GM12878 (cell line): ENCODE results near the gene ITIH5. TPM values are rescaled to one million over a fixed set of nuclear protein-coding genes. Genes with fewer than 3 reads are reported as not detected.
"Not testable (repeated sequence)": the region's sequence is repeated elsewhere in the genome, so short reads cannot be mapped to it uniquely, and the experiment has no call there.

Experiments
- ATAC-seq: fragments of 200-7000 bp; cut with Tn5 transposase; 3 replicates; pipeline ENCODE4 v1.9.1; 2020; ENCODE audit warnings: mild to moderate bottlenecking, moderate library complexity
- BruUV-seq: library from RNA; stranded (reverse); fragments of 400-500 nt; replicated peaks from 2 replicates; lab custom pipeline; 2021; lab: Mats Ljungman, UMichigan
- CTCF ChIA-PET: fragments of 300-600 bp; sonication (Branson Sonifier 250); formaldehyde crosslinking; extraction: SDS; loops from one replicate; lab custom pipeline; 2021; ENCODE audit warnings: inconsistent platforms; lab: Yijun Ruan, JAX
- POLR2A ChIA-PET: fragments of 350-600 bp; formaldehyde crosslinking; extraction: SDS; loops from one replicate; lab custom pipeline; 2021; ENCODE audit warnings: inconsistent platforms; lab: Charles Lee
- RAD21 ChIA-PET: fragments of 300-600 bp; sonication (Branson Sonifier 250); formaldehyde crosslinking; loops from one replicate; lab custom pipeline; 2023; ENCODE audit warnings: antibody characterized with exemption; ENCODE audit not compliant: unreplicated experiment; lab: Charles Lee
- SMC1A ChIA-PET: fragments of 300-600 bp; sonication (Branson Sonifier 250); formaldehyde crosslinking; loops from one replicate; lab custom pipeline; 2023; ENCODE audit not compliant: unreplicated experiment, uncharacterized antibody; lab: Charles Lee
- DNase-seq: peaks from one replicate; pipeline ENCODE4 v3.0.0-alpha.2; 2011; ENCODE audit warnings: low read depth, low spot score
- FAIRE-seq: peaks from 3 replicates; lab custom pipeline; 2011; peaks lifted over from hg19 to GRCh38; lab: Jason Lieb, UNC
- H2AFZ ChIP-seq: 2 replicates; pipeline ENCODE4 v1.6.0; 2011; ENCODE audit warnings: low read depth, low read length, control low read depth; ENCODE audit not compliant: control insufficient read depth
- H3K27ac ChIP-seq: 2 replicates; pipeline ENCODE4 v1.5.1; 2011; ENCODE audit warnings: control low read depth; ENCODE audit not compliant: control insufficient read depth, insufficient read depth
- H3K27me3 ChIP-seq, 2 experiments: replicated peaks in 1 of 2; 2 replicates each; pipeline versions ENCODE4 v1.6.0 to v1.6.1; 2011; ENCODE audit warnings: low read length in 1 of 2; ENCODE audit not compliant: control insufficient read depth in 2 of 2, insufficient read depth in 2 of 2
- H3K36me3 ChIP-seq, 2 experiments: 2 replicates each; pipeline ENCODE4 v1.5.1; 2011; ENCODE audit warnings: low read length in 1 of 2; ENCODE audit not compliant: control insufficient read depth in 2 of 2, insufficient read depth in 2 of 2
- H3K4me1 ChIP-seq: 2 replicates; pipeline ENCODE4 v1.6.1; 2011; ENCODE audit warnings: mild to moderate bottlenecking, low read length, moderate library complexity, mixed read lengths; ENCODE audit not compliant: control insufficient read depth, insufficient read depth
- H3K4me2 ChIP-seq: 2 replicates; pipeline ENCODE4 v1.6.0; 2011; ENCODE audit warnings: control low read depth; ENCODE audit not compliant: control insufficient read depth, insufficient read depth
- H3K4me3 ChIP-seq: fragments of 200-600 bp; sonication (generic); 2 replicates; pipeline ENCODE4 v1.5.1; 2016
- H3K79me2 ChIP-seq: 2 replicates; pipeline ENCODE4 v1.6.0; 2011; ENCODE audit warnings: low read length; ENCODE audit not compliant: control insufficient read depth, insufficient read depth
- H3K9ac ChIP-seq: 2 replicates; pipeline ENCODE4 v1.8.0; 2011; ENCODE audit warnings: low read length, control low read depth, mixed read lengths; ENCODE audit not compliant: control insufficient read depth, insufficient read depth
- H3K9me3 ChIP-seq: replicated peaks from 3 replicates; pipeline ENCODE4 v1.5.1; 2011; ENCODE audit warnings: mild to moderate bottlenecking, low read length; ENCODE audit not compliant: control insufficient read depth, insufficient read depth
- H4K20me1 ChIP-seq: 2 replicates; pipeline ENCODE4 v1.6.0; 2011; ENCODE audit not compliant: control insufficient read depth, insufficient read depth
- MEF2A ChIP-seq: IDR thresholded peaks from 2 replicates; pipeline ENCODE4 v1.6.1; 2011; ENCODE audit warnings: low read depth, mild to moderate bottlenecking, low read length, moderate library complexity; ENCODE audit not compliant: insufficient read depth
- ZNF274 ChIP-seq: IDR thresholded peaks from one replicate; pipeline ENCODE4 v1.8.0; 2011; ENCODE audit not compliant: insufficient read length, insufficient read depth
- WGBS: methylation state at CpG from one replicate; pipeline ENCODE4 v1.1.6; 2016; ENCODE audit warnings: low lambda C conversion rate; ENCODE audit not compliant: insufficient replicate concordance, insufficient coverage; ENCODE audit errors: missing lambda C conversion rate; 5-methylcytosine and 5-hydroxymethylcytosine counted together
- in situ Hi-C: fragments of 300-500 bp; cut with MboI; formaldehyde crosslinking; loops from 9 replicates; pipeline ENCODE4 v1.14.3; 2018; ENCODE audit warnings: mixed read lengths
- intact Hi-C: fragments of 100-400 bp; cut with micrococcal nuclease; formaldehyde crosslinking; loops from one replicate; pipeline ENCODE4 v1.14.2; 2022; ENCODE audit not compliant: unreplicated experiment
- polyA plus RNA-seq, 11 experiments: library from polyadenylated mRNA; depleted of rRNA in 4 of 11; unstranded in 6 of 11; stranded (reverse) in 5 of 11; fragments of >200 nt; fragmentation: Nextera tagmentation in 4 of 11; fragmentation: Illumina TruSeq in 1 of 11; extraction: Ambion mirVana in 4 of 11; extraction: Trizol in 1 of 11; gene quantifications; 1 replicate in 1 of 11; 2 replicates in 10 of 11; pipeline versions ENCODE4 v1.2.1 to v1.2.3, GENCODE V29; 2011 to 2016; ENCODE audit warnings: inconsistent platforms in 2 of 11, missing spikeins in 2 of 11, low read depth in 1 of 11
- total RNA-seq, 4 experiments: library from RNA; depleted of rRNA in 3 of 4; stranded (reverse); fragments of >200 nt in 3 of 4; fragmentation: Illumina TruSeq in 1 of 4; extraction: Trizol in 1 of 4; gene quantifications; 2 replicates each; pipeline versions ENCODE4 v1.2.1 to v1.2.3, GENCODE V29; 2013 to 2021
- TF ChIP-seq, protein P1 (sequence below): fragments of 450-650 bp; IDR thresholded peaks from 2 replicates; pipeline ENCODE4 v1.6.1; 2017; ENCODE audit warnings: low read depth, mild to moderate bottlenecking, moderate library complexity

ITIH5 gene
- total and polyA plus RNA-seq, 10 of the 15 experiments (the other 5 are each of a cell fraction or from before 2014, with no cell fraction given): 0.14 to 0.43 (median 0.21) TPM; not detected in 7

GRCh38 chr10:7696545-7696944 is 29.8 kb upstream of the ITIH5 start:
- Histone ChIP-seq H3K4me3 (no peak overlapping the region), H4K20me1 (no peaks in the 10 kb centered on the region), H3K9ac (no peak overlapping the region), H3K4me2 (no peak overlapping the region), H3K36me3 (no peaks in the 10 kb centered on the region), H3K9me3 (peaks cover 8% of the 10 kb centered on the region; the same call in 2 of the 3 replicates), H2AFZ (no peak overlapping the region), H3K27me3 (no peaks in the 10 kb centered on the region), H3K4me1 (no peaks in the 10 kb centered on the region), H3K27ac (no peak overlapping the region), H3K79me2 (no peaks in the 10 kb centered on the region)
- no TSS peak for BruUV-seq
- ChIA-PET POLR2A (no interaction called here), SMC1A (no interaction called here), CTCF (interaction anchor here (1.1 to 5.0 kb wide), 2 partner anchors 9 to 171 kb away, joined by 3 to 36 read pairs; no protein-coding TSS in a partner anchor), RAD21 (no interaction called here)
- ATAC-seq (no peak), DNase-seq (no peak), FAIRE-seq (no peak)
- in situ Hi-C loops: no loop called here
- WGBS: 14% methylated on average over 3 of the region's 3 CpGs
- intact Hi-C loops: no loop called here
- TF ChIP-seq, protein P1, sequence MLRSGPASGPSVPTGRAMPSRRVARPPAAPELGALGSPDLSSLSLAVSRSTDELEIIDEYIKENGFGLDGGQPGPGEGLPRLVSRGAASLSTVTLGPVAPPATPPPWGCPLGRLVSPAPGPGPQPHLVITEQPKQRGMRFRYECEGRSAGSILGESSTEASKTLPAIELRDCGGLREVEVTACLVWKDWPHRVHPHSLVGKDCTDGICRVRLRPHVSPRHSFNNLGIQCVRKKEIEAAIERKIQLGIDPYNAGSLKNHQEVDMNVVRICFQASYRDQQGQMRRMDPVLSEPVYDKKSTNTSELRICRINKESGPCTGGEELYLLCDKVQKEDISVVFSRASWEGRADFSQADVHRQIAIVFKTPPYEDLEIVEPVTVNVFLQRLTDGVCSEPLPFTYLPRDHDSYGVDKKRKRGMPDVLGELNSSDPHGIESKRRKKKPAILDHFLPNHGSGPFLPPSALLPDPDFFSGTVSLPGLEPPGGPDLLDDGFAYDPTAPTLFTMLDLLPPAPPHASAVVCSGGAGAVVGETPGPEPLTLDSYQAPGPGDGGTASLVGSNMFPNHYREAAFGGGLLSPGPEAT: no peak
- TF ChIP-seq ZNF274 (no peak), MEF2A (no peak)

GRCh38 chr10:7693194-7693593 is 26.4 kb upstream of the ITIH5 start:
- CTCF ChIA-PET, H3K9ac ChIP-seq, FAIRE-seq, POLR2A ChIA-PET, H3K27me3 ChIP-seq, DNase-seq, in situ Hi-C loops, H3K4me2 ChIP-seq, H3K4me1 ChIP-seq, H2AFZ ChIP-seq, H3K79me2 ChIP-seq, H3K36me3 ChIP-seq, intact Hi-C loops, ATAC-seq, H4K20me1 ChIP-seq, H3K27ac ChIP-seq, RAD21 ChIA-PET, BruUV-seq, H3K4me3 ChIP-seq: not testable (repeated sequence)
- peaks cover 12% of the 10 kb centered on the region; the same call in 2 of the 3 replicates for H3K9me3 ChIP-seq
- SMC1A ChIA-PET: interaction anchor here (0.7 kb wide), 1 partner anchor 14 kb away, joined by 3 read pairs; no protein-coding TSS in a partner anchor

GRCh38 chr10:7692368-7692767 is 25.6 kb upstream of the ITIH5 start:
- intact Hi-C loops: not testable (repeated sequence)
- CTCF ChIA-PET: interaction anchor here (1.6 kb wide), 1 partner anchor 167 kb away, joined by 6 read pairs; no protein-coding TSS in a partner anchor

More at GRCh38 chr10:7692368-7692767, 25.6 kb upstream of the ITIH5 start:
- in situ Hi-C loops, H2AFZ ChIP-seq, H3K79me2 ChIP-seq, DNase-seq, BruUV-seq, H3K27me3 ChIP-seq, H3K4me1 ChIP-seq, ATAC-seq, H3K36me3 ChIP-seq, H3K4me3 ChIP-seq, H3K4me2 ChIP-seq, SMC1A ChIA-PET, H3K27ac ChIP-seq, H4K20me1 ChIP-seq, FAIRE-seq, POLR2A ChIA-PET, H3K9ac ChIP-seq: not testable (repeated sequence)
- RAD21 ChIA-PET: interaction anchor here (1.0 kb wide), 1 partner anchor 167 kb away, joined by 3 read pairs; no protein-coding TSS in a partner anchor
- peaks cover 12% of the 10 kb centered on the region; the same call in 2 of the 3 replicates for H3K9me3 ChIP-seq
